OCI-LY3 (cell line): ENCODE data around the gene SERPINF2.

ENCODE experiments used
- EZH2phosphoT487 ChIP-seq: fragments of 200-600 bp; shearing (Covaris generic); IDR thresholded peaks from 2 replicates; pipeline ENCODE4 v1.6.1; 2018; ENCODE audit warnings: antibody characterized with exemption, mixed run types, low read depth
- TF ChIP-seq, protein P1 (sequence below): fragments of 200-600, 300-600 bp; sonication (generic); IDR thresholded peaks from 2 replicates; pipeline ENCODE4 v1.5.1; 2014; ENCODE audit warnings: antibody characterized with exemption, low read length, low read depth

DNA sequence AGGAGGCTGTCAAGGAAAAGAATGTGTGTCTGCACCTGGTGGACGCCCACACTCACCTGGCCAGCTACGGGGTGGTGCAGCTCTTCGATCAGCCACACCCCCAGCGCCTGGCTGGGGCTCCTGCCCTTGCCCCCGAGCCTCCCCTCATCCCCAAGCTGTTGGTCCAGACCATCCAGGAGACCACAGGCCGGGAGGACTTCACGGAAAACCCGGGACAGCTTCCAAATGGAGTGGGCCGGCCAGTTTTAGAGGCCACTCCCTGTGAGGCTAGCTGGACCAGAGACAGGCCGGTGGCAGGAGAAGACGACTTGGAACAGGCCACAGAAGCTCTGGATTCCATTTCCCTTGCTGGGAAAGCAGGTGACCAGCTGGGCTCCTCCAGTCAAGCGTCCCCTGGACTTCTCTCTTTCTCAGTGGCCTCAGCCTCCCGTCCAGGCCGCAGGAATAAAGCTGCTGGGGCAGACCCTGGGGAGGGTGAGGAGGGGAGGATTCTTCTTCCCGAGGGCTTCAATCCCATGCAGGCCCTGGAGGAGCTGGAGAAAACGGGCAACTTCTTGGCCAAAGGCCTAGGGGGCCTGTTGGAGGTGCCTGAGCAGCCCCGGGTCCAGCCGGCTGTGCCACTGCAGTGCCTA lies 15.9 kb upstream of the SERPINF2 start:
- TF ChIP-seq, protein P1, sequence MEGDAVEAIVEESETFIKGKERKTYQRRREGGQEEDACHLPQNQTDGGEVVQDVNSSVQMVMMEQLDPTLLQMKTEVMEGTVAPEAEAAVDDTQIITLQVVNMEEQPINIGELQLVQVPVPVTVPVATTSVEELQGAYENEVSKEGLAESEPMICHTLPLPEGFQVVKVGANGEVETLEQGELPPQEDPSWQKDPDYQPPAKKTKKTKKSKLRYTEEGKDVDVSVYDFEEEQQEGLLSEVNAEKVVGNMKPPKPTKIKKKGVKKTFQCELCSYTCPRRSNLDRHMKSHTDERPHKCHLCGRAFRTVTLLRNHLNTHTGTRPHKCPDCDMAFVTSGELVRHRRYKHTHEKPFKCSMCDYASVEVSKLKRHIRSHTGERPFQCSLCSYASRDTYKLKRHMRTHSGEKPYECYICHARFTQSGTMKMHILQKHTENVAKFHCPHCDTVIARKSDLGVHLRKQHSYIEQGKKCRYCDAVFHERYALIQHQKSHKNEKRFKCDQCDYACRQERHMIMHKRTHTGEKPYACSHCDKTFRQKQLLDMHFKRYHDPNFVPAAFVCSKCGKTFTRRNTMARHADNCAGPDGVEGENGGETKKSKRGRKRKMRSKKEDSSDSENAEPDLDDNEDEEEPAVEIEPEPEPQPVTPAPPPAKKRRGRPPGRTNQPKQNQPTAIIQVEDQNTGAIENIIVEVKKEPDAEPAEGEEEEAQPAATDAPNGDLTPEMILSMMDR: no peak
- no peak for TF ChIP-seq EZH2phosphoT487
